PC-9 (cell line): ENCODE measurements around the gene RPS6KA4. TPM values are rescaled to one million over a fixed set of nuclear protein-coding genes. Genes with fewer than 3 reads are reported as not detected.
A peak's percentile ranks its signal among the peaks of the same experiment; 100 is the strongest.
"Not testable (repeated sequence)": the region's sequence is repeated elsewhere in the genome, so short reads cannot be mapped to it uniquely, and the experiment has no call there.

Experiments
- BruUV-seq: library from RNA; stranded (reverse); fragments of 400-500 nt; replicated peaks from 2 replicates; lab custom pipeline; 2021; lab: Mats Ljungman, UMichigan
- CTCF ChIA-PET: fragments of 300-600 bp; sonication (Branson Sonifier 250); formaldehyde crosslinking; loops from one replicate; lab custom pipeline; 2022; ENCODE audit warnings: antibody characterized with exemption; lab: Charles Lee
- POLR2A ChIA-PET: fragments of 300-600 bp; sonication (Branson Sonifier 250); formaldehyde crosslinking; loops from one replicate; lab custom pipeline; 2022; ENCODE audit warnings: antibody characterized with exemption; ENCODE audit not compliant: unreplicated experiment; lab: Charles Lee
- DNase-seq, 2 experiments: peaks; one replicate each; pipeline versions ENCODE4 v3.0.0 to v3.0.0-alpha.2; 2015 to 2022; ENCODE audit warnings: mixed read lengths in 1 of 2
- H2AFZ ChIP-seq: fragments of 200-600 bp; sonication (generic); 2 replicates; pipeline ENCODE4 v1.8.1; 2017; ENCODE audit warnings: antibody characterized with exemption
- H3F3A ChIP-seq: fragments of 200-600 bp; sonication (generic); 2 replicates; pipeline ENCODE4 v1.8.1; 2017; ENCODE audit warnings: antibody characterized with exemption, mild to moderate bottlenecking, low read depth; ENCODE audit not compliant: insufficient read depth
- H3K27ac ChIP-seq: fragments of 200-600 bp; sonication (generic); 2 replicates; pipeline ENCODE4 v1.6.1; 2016; ENCODE audit warnings: mixed run types
- H3K27me3 ChIP-seq: fragments of 200-600 bp; sonication (generic); 2 replicates; pipeline ENCODE4 v1.6.1; 2016; ENCODE audit warnings: low read depth, mixed run types; ENCODE audit not compliant: insufficient read depth
- H3K36me3 ChIP-seq: fragments of 200-600 bp; sonication (generic); 2 replicates; pipeline ENCODE4 v1.6.1; 2016; ENCODE audit warnings: low read depth, mixed run types
- H3K4me1 ChIP-seq: fragments of 200-600 bp; sonication (generic); replicated peaks from 2 replicates; pipeline ENCODE4 v1.6.1; 2016; ENCODE audit warnings: mixed run types; ENCODE audit not compliant: insufficient read depth
- H3K4me2 ChIP-seq: fragments of 200-600 bp; sonication (generic); 2 replicates; pipeline ENCODE4 v1.6.1; 2017; ENCODE audit warnings: mixed run types
- H3K4me3 ChIP-seq: fragments of 200-600 bp; sonication (generic); 2 replicates; pipeline ENCODE4 v1.6.1; 2016; ENCODE audit warnings: mixed run types
- H3K79me2 ChIP-seq: fragments of 200-600 bp; sonication (generic); 2 replicates; pipeline ENCODE4 v1.6.1; 2017; ENCODE audit warnings: low read depth, mixed run types
- H3K9me2 ChIP-seq: fragments of 200-600 bp; sonication (generic); 2 replicates; pipeline ENCODE4 v1.8.1; 2017; ENCODE audit warnings: mild to moderate bottlenecking; ENCODE audit not compliant: insufficient read depth
- H3K9me3 ChIP-seq: fragments of 200-600 bp; sonication (generic); 2 replicates; pipeline ENCODE4 v1.8.1; 2016; ENCODE audit warnings: low read depth; ENCODE audit not compliant: insufficient read depth
- H4K20me1 ChIP-seq: fragments of 200-600 bp; sonication (generic); 2 replicates; pipeline ENCODE4 v1.8.1; 2017; ENCODE audit not compliant: insufficient read depth
- CTCF ChIP-seq: fragments of 200-600 bp; sonication (generic); conservative IDR thresholded peaks from 2 replicates; pipeline ENCODE4 v1.6.1; 2017; ENCODE audit warnings: mixed run types, antibody characterized with exemption, mild to moderate bottlenecking, moderate library complexity
- EZH2 ChIP-seq: fragments of 200-600 bp; sonication (generic); IDR thresholded peaks from 2 replicates; pipeline ENCODE4 v1.8.0; 2017; ENCODE audit warnings: antibody characterized with exemption, low read depth
- intact Hi-C: fragments of 100-400 bp; cut with micrococcal nuclease; formaldehyde crosslinking; loops from one replicate; pipeline ENCODE4 v1.10.0; 2022; ENCODE audit not compliant: unreplicated experiment
- total RNA-seq: library from RNA; stranded (reverse); gene quantifications from 2 replicates; pipeline ENCODE4 v1.2.3, GENCODE V29; 2021

Gene RPS6KA4
- total RNA-seq, 1 experiment from 2014 or later = 64.3 TPM

- ChIA-PET POLR2A (interaction anchor here (0.6 kb wide), 1 partner anchor 77 kb away, joined by 3 read pairs; no protein-coding TSS in a partner anchor), CTCF (no interaction called here)
- Histone ChIP-seq H3K9me2 (no peaks in the 10 kb centered on the region), H3K4me2 (no peak overlapping the region), H3K79me2 (peaks cover 24% of the 10 kb centered on the region), H3K4me3 (no peak overlapping the region), H3K4me1 (peaks cover 34% of the 10 kb centered on the region), H3K36me3 (peaks cover 7% of the 10 kb centered on the region; the same call in 1 of the 2 replicates), H3F3A (peaks cover 37% of the 10 kb centered on the region; the same call in 1 of the 2 replicates), H3K27me3 (no peaks in the 10 kb centered on the region), H2AFZ (no peak overlapping the region), H4K20me1 (no peaks in the 10 kb centered on the region), H3K27ac (no peak overlapping the region), H3K9me3 (no peaks in the 10 kb centered on the region)
- TF ChIP-seq CTCF (no peak), EZH2 (no peak)
- peak in 1 of 2 experiments; percentile 21 for DNase-seq
- intact Hi-C loops = no loop called here
- BruUV-seq = no TSS peak
Measured at GRCh38 chr11:64322925-64323260, 36.1 kb upstream of the RPS6KA4 start.

- CTCF ChIA-PET = no interaction called here
Measured at GRCh38 chr11:64323373-64323772, 35.6 kb upstream of the RPS6KA4 start.

GRCh38 chr11:64323984-64324383, 35.0 kb upstream of the RPS6KA4 start:
- Histone ChIP-seq H3F3A (peaks cover 36% of the 10 kb centered on the region; the same call in 1 of the 2 replicates), H3K4me1 (peaks cover 32% of the 10 kb centered on the region), H3K79me2 (peaks cover 16% of the 10 kb centered on the region)
- H3K9me2 ChIP-seq, intact Hi-C loops, H3K27ac ChIP-seq, H4K20me1 ChIP-seq, H3K36me3 ChIP-seq, POLR2A ChIA-PET, H3K9me3 ChIP-seq, H3K4me3 ChIP-seq, BruUV-seq, H3K27me3 ChIP-seq, CTCF ChIA-PET, H3K4me2 ChIP-seq, H2AFZ ChIP-seq: not testable (repeated sequence)
- DNase-seq = peak in 1 of 2 experiments; percentile 30

More at GRCh38 chr11:64323373-64323772, 35.6 kb upstream of the RPS6KA4 start:
- POLR2A ChIA-PET = interaction anchor here (0.6 kb wide), 1 partner anchor 77 kb away, joined by 3 read pairs; no protein-coding TSS in a partner anchor
- no peaks in the 10 kb centered on the region for H3K9me2 ChIP-seq
- TF ChIP-seq CTCF = no peak
- no peak for TF ChIP-seq EZH2
- H3K9me3 ChIP-seq = no peaks in the 10 kb centered on the region
- no TSS peak for BruUV-seq
- no peaks in the 10 kb centered on the region for H4K20me1 ChIP-seq
- intact Hi-C loops = no loop called here
- H3K4me1 ChIP-seq = peaks cover 34% of the 10 kb centered on the region
- no peak overlapping the region for H3K4me3 ChIP-seq
- H3K4me2 ChIP-seq = no peak overlapping the region
- no peaks in the 10 kb centered on the region for H3K27me3 ChIP-seq
- no peak overlapping the region for H3K27ac ChIP-seq
- no peak overlapping the region for H2AFZ ChIP-seq
- DNase-seq = no peak
- peaks cover 37% of the 10 kb centered on the region; the same call in 1 of the 2 replicates for H3F3A ChIP-seq
- H3K79me2 ChIP-seq = peaks cover 22% of the 10 kb centered on the region
- peaks cover 7% of the 10 kb centered on the region; the same call in 1 of the 2 replicates for H3K36me3 ChIP-seq
